Type B pancreatic cell (in vitro differentiated cells): Measurements from ENCODE around the gene LIPT2. TPM values are rescaled to one million over a fixed set of nuclear protein-coding genes. Genes with fewer than 3 reads are reported as not detected.

Source experiments
- DNase-seq: peaks from one replicate; pipeline ENCODE4 v3.0.0; 2021; ENCODE audit warnings: mixed read lengths; ENCODE audit not compliant: unreplicated experiment; ENCODE audit errors: extremely low spot score
- H3K27ac Mint-ChIP-seq: 2 replicates; pipeline ENCODE4 v1.8.0; 2021; ENCODE audit warnings: mild to moderate bottlenecking, mixed read lengths
- H3K27me3 Mint-ChIP-seq: 2 replicates; pipeline ENCODE4 v1.8.0; 2021; ENCODE audit warnings: mixed read lengths
- H3K36me3 Mint-ChIP-seq: 2 replicates; pipeline ENCODE4 v1.8.0; 2021; ENCODE audit warnings: mixed read lengths
- H3K4me1 Mint-ChIP-seq: one replicate; pipeline ENCODE4 v1.8.0; 2021; ENCODE audit warnings: mixed read lengths; ENCODE audit not compliant: unreplicated experiment
- H3K4me3 Mint-ChIP-seq: 2 replicates; pipeline ENCODE4 v1.8.0; 2021; ENCODE audit warnings: mild to moderate bottlenecking, mixed read lengths
- H3K9me3 Mint-ChIP-seq: 2 replicates; pipeline ENCODE4 v1.8.0; 2021; ENCODE audit warnings: mixed read lengths
- total RNA-seq: library from RNA; stranded (reverse); gene quantifications from 2 replicates; pipeline ENCODE4 v1.2.1, GENCODE V29; 2021; ENCODE audit warnings: low replicate concordance
- TF ChIP-seq, protein P1 (sequence below): fragments of 200-600 bp; sonication (generic); conservative IDR thresholded peaks from 2 replicates; pipeline ENCODE4 v1.5.0; 2021; ENCODE audit warnings: antibody characterized with exemption, mild to moderate bottlenecking

Gene LIPT2
- total RNA-seq, 1 donor from 2014 or later, result 5.6 TPM

DNA sequence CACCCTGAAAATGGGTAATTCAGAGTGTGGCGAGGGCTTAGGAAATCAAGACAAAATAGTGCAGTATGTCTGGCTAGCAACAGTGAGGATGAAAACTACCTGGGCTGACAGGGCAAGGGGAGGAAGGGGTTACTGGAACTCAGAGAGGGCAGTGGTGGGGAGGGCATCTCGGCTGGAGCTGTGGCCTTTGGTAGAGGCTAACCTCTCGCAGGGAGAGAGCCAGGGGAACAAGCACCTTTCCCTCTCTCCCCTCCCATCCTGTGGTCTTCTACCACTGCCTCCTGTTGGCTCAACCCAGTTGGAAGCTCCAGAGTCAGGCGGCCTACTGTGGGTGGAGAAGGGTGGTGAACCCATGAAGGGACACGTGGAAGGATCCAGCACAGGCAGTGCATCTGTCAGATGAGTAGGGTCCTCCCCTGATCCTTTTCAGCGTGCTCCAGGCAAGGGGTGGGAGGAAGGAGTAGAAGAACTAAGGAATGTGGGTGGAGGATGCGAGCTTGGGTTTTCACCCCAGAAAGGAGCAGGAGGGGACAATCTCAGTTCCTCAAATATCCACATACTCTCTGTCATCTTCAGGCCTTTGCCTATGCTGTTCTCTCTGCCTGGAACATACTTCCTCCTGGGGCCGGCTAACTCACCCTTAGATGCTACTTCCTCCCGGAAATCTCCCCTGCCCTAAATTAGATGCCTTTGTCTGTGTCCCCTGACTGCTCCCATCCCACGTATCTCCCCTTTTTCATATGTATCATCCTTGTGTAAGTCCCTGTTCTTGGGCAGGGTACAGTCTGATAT is 19.9 kb downstream of the LIPT2 start:
- Mint-ChIP-seq H3K4me1 (no peaks in the 10 kb centered on the region), H3K36me3 (no peaks in the 10 kb centered on the region), H3K27me3 (peaks cover 18% of the 10 kb centered on the region), H3K9me3 (no peaks in the 10 kb centered on the region), H3K27ac (no peak overlapping the region), H3K4me3 (no peak overlapping the region)
- TF ChIP-seq, protein P1, sequence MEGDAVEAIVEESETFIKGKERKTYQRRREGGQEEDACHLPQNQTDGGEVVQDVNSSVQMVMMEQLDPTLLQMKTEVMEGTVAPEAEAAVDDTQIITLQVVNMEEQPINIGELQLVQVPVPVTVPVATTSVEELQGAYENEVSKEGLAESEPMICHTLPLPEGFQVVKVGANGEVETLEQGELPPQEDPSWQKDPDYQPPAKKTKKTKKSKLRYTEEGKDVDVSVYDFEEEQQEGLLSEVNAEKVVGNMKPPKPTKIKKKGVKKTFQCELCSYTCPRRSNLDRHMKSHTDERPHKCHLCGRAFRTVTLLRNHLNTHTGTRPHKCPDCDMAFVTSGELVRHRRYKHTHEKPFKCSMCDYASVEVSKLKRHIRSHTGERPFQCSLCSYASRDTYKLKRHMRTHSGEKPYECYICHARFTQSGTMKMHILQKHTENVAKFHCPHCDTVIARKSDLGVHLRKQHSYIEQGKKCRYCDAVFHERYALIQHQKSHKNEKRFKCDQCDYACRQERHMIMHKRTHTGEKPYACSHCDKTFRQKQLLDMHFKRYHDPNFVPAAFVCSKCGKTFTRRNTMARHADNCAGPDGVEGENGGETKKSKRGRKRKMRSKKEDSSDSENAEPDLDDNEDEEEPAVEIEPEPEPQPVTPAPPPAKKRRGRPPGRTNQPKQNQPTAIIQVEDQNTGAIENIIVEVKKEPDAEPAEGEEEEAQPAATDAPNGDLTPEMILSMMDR, result no peak
- no peak for DNase-seq

DNA sequence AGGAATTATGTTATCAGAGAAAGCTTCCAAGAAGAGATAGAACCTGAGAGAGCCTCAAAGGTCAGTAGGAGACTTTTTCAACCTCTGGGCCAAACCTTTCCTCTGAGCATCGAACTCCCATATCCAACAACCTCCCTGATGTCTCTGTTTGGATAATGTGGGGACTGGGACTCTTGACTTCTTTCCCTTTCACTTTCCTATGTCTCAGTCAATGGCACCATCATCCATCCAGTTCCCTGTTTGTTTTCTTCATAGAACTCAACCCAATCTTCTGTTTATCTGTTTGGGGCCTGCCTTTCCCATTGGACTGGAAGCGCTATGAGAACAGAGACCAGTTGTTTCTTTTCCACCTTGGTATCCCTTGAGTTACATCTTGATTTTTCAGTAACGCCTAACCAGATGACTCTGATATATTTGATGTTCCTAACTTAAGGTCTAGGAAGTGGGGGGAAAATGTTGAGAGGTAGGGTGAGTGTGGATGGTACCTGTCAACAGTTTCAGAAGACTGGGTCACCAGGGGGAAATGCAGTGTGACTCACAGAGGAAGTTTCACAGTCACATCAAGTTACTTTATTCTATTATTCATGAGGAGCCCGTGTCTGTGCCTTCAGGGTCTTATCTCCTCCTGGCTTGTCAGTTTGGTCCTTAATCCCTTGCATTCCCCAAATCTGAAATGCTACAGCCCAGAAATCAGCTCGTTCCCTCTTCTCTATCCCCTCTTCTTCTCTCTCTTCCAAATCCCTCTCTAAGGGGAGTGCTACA is 21.7 kb downstream of the LIPT2 start:
- Mint-ChIP-seq H3K27me3 (peaks cover 29% of the 10 kb centered on the region), H3K4me3 (no peak overlapping the region), H3K27ac (no peak overlapping the region), H3K4me1 (peaks cover 10% of the 10 kb centered on the region), H3K36me3 (no peaks in the 10 kb centered on the region), H3K9me3 (no peaks in the 10 kb centered on the region)
- TF ChIP-seq, protein P1, result no peak
- DNase-seq, result no peak

DNA sequence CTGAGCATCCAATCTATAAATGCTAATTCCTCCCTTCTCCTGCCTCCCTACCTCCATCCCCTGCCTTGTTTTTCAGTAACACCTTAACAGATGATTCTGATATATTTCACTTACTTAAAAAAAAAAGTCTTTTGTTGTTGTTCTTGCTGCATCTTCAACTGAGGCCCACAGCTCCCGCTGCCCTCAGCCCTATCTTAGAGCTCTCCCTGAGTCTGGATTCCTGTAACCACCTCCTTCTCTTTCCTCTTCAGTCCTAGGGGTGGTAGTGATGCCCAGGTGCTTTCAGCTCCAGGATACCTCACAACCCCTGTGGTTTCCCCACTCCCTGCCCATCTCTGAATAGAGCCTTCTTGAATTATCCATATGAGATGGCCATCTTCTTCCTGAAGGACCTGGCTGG is 22.5 kb downstream of the LIPT2 start:
- Mint-ChIP-seq H3K27ac (no peak overlapping the region), H3K4me1 (peaks cover 13% of the 10 kb centered on the region), H3K4me3 (no peak overlapping the region), H3K36me3 (no peaks in the 10 kb centered on the region), H3K27me3 (peaks cover 34% of the 10 kb centered on the region), H3K9me3 (no peaks in the 10 kb centered on the region)
- no peak for DNase-seq
- TF ChIP-seq, protein P1, result no peak

DNA sequence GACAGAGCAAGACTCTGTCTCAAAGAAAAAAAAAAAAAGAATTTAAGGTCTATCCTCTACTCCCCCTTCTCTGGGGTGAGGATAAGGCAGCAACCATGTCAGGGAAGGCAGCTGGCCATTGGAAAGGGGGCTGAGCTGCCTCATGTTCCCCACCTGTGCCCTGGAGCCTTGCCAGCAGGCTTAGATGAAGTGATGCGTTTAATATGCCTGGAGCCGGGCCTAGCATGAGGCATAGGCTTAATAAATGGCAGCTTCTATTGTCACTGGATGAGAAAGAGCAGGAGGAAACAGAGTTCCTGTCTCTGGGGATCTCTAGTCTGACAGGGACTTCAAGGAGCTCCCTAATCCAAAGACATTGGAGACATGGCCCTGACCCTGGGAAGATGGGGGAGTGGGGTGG is 23.0 kb downstream of the LIPT2 start:
- no peak for DNase-seq
- H3K27me3 Mint-ChIP-seq, result peaks cover 39% of the 10 kb centered on the region
- H3K36me3 Mint-ChIP-seq, result no peaks in the 10 kb centered on the region
- no peak overlapping the region for H3K27ac Mint-ChIP-seq
- H3K9me3 Mint-ChIP-seq, result no peaks in the 10 kb centered on the region
- TF ChIP-seq, protein P1, result no peak
- no peak overlapping the region for H3K4me3 Mint-ChIP-seq
- H3K4me1 Mint-ChIP-seq, result peaks cover 17% of the 10 kb centered on the region

DNA sequence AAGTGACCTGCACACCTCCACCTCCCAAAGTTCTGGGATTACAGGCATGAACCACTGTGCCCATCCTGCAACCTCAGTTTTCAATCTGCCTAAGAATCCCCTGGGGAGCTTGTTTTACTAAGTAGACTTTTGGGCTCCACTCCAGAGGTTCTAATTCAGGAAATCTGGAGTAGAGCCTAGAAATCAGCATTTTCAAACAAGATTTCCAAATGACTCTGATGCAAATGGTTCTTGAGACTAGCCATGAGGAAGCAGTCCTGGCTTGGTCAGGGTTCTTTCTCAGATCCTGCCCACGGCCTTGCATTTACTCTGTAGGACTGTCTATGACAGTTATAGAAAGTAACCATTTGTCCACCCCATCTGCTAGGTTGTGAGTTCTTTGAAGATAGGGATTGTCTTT is 24.6 kb downstream of the LIPT2 start:
- TF ChIP-seq, protein P1, result no peak
- Mint-ChIP-seq H3K4me1 (peaks cover 17% of the 10 kb centered on the region), H3K36me3 (no peaks in the 10 kb centered on the region), H3K4me3 (no peak overlapping the region), H3K9me3 (no peaks in the 10 kb centered on the region), H3K27me3 (peaks cover 45% of the 10 kb centered on the region), H3K27ac (no peak overlapping the region)
- no peak for DNase-seq
